ENCODE measurements around the gene CYP4V2. TPM values are rescaled to one million over a fixed set of nuclear protein-coding genes. Genes with fewer than 3 reads are reported as not detected.

CYP4V2 gene
- 10 to 100 TPM; 16.1 to 37.9 (median 25.9) TPM for total RNA-seq
- 10 to 100 TPM in 1 of 2 donors, 1 to 10 TPM in 1; 8.1 to 35.3 TPM for polyA plus RNA-seq
- long read RNA-seq, donor 1, partial matches to known transcripts, result 1 of 12 reads
- long read RNA-seq, donor 1, other reads (novel, unspliced or antisense), result 8 of 12 reads
- long read RNA-seq, donor 2, partial matches to known transcripts, result 11 of 23 reads
- long read RNA-seq, donor 2, other reads (novel, unspliced or antisense), result 8 of 23 reads
- long read RNA-seq, donor 3, partial matches to known transcripts, result 24 of 32 reads
- long read RNA-seq, donor 3, other reads (novel, unspliced or antisense), result 4 of 32 reads

DNA sequence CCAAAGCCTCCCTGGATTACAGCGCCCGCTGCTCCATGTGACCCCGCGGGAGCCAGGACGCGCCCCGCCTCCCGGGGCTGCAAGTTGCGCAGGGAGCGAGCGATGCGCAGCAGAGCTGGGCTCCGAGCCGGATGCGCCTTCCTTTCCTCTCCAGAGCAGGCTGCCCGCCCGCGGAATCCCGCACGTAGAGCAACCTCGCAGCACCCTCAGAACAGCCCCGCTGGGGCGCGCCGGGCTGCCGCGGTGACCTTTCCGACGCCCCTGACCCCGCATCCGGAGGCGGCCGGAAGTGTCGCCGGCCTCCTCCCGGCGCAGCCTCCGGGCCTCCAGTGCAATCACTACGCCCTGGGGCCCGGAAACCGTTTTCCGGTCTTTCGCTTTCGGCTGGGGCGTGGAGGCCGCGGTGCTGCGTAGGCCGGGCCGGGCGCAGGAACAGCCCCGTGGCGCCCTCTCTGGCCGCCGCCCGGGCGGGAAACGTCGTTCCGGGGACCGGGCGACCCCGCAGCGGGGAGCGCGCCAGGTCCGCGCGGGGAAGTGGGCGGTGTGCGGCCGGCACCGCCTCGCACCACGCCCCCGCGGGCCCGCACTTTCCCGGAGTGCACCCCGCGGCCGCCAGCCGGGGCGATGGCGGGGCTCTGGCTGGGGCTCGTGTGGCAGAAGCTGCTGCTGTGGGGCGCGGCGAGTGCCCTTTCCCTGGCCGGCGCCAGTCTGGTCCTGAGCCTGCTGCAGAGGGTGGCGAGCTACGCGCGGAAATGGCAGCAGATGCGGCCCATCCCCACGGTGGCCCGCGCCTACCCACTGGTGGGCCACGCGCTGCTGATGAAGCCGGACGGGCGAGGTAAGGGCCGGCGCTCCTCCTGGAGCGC, at the start of gene CYP4V2:
Gene CYP4V2 (plus strand): TSS at position 368 of the 866 bp plus-strand sequence. CDS start 257 bp downstream, at position 625.
- peak within 1 kb of the TSS; percentile 77 to 96 (median 90) for H3K4me3 ChIP-seq
- H3K27me3 ChIP-seq, result no peaks in the 10 kb centered on the region
- TF ChIP-seq, protein P1, sequence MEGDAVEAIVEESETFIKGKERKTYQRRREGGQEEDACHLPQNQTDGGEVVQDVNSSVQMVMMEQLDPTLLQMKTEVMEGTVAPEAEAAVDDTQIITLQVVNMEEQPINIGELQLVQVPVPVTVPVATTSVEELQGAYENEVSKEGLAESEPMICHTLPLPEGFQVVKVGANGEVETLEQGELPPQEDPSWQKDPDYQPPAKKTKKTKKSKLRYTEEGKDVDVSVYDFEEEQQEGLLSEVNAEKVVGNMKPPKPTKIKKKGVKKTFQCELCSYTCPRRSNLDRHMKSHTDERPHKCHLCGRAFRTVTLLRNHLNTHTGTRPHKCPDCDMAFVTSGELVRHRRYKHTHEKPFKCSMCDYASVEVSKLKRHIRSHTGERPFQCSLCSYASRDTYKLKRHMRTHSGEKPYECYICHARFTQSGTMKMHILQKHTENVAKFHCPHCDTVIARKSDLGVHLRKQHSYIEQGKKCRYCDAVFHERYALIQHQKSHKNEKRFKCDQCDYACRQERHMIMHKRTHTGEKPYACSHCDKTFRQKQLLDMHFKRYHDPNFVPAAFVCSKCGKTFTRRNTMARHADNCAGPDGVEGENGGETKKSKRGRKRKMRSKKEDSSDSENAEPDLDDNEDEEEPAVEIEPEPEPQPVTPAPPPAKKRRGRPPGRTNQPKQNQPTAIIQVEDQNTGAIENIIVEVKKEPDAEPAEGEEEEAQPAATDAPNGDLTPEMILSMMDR (IDR thresholded peaks at IDR 0.05), result peak in 7 of 9 donors; percentile 35 to 70 (median 48)
- H3K9me3 ChIP-seq, result no peaks in the 10 kb centered on the region
- peaks cover 6 to 45% (median 36%) of the 10 kb centered on the region in 9 donors for H3K4me1 ChIP-seq
- WGBS, 2 donors, result 0% methylated on average over 103 to 107 of the region's 107 CpGs
- DNase-seq (peak; percentile 84 to 85), ATAC-seq (peak; percentile 80 to 92 (median 88))
- peak within 1 kb of the TSS; percentile 91 to 99 (median 98) for H3K27ac ChIP-seq
- peaks cover 0 to 23% (median 2%) of the 10 kb centered on the region in 9 donors for H3K36me3 ChIP-seq
- intact Hi-C loops (cut with DNase I), result loop anchor here in 4 of 10 donors (5.0 to 10.0 kb wide), 4 partner anchors 44 to 127 kb away; partner anchors contain the start of gene TLR3 (in 3 of the 4)

DNA sequence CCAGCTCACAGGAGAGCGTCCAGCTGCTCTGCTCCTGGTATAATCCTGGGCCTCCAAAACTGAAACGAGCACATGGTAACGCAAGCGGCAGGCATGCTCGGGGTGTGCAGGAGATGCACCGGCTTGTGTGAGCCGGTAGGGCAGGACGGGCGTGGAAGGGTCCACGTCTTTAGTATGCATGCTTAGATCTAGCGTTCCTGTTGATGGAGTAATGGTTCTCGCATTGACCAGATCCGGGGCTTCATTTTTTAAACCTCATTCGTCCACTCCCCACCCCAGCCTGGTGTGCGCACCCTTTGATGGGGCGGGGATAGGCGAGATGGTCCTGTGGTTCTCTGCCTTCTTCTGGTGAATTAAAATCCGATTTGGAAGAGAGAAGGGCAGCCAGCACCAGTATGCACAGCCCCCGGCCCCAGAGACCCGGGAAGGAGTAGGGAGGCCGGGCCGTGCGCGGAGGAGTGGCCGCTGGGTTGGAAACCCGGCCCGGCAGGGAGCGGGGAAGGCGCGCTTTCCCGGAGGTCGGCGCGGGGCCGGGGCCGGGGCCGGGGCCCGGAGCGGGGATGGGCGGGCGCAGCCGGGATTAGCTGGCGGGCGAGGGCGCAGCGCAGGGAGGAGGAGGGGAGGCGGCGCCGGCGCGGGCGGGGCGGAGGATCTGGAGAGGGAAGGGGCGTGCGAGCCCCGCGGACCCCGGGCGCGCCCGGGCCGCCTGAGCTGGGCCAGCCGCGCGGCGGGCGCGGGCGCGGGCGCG, 47.0 kb upstream of the CYP4V2 start:
- Histone ChIP-seq H3K4me1 (peaks cover 0 to 19% (median 13%) of the 10 kb centered on the region in 9 donors), H3K27me3 (peaks cover 0 to 46% (median 0%) of the 10 kb centered on the region in 7 donors), H3K4me3 (peak overlapping the region; percentile 44 to 74 (median 63)), H3K27ac (peak overlapping the region; percentile 13 to 77 (median 65)), H3K36me3 (no peaks in the 10 kb centered on the region), H3K9me3 (no peaks in the 10 kb centered on the region)
- peak; percentile 72 to 88 (median 77) for ATAC-seq
- peak; percentile 46 to 73 for DNase-seq
- TF ChIP-seq, protein P1 (IDR thresholded peaks at IDR 0.05), result peak in 4 of 9 donors; percentile 12 to 17 (median 17)
- 1% methylated on average over 31 to 69 of the region's 72 CpGs for WGBS, 2 donors
- intact Hi-C loops (cut with DNase I), result loop anchor here in 1 of 10 donors (5.0 kb wide), 1 partner anchor 77 kb away; the partner anchor contains the start of gene TLR3

DNA sequence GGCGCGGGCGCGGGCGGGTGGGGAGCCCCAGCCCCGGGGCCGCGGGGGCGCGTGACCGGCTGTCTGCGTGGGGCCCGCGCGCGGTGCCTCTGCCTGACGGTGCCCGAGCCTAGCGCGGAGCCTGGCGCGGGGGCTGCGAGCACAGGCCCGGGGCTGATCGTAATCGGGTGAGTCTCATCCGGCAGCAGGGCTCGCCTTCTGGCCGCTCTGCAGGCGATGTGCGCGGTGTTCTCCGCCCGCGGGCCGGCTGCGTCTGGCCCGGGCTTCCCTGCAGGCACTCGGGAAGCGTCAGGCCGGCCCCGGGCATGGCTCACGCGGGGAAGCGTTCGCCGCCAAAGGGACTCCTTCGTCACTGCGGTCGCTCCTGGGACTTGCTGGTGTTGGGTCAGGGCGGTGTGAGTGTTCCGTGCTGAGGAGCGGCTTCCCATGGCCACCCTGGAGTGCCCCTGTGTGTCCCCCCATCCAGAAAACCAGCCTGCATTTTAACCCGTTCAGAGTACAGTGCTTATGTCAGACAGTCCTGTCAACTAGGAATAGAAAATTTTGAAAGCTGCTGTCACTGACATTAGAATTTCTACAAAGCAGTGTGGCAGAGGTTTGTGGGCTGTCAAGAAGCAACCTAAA, 46.3 kb upstream of the CYP4V2 start:
- Histone ChIP-seq H3K9me3 (no peaks in the 10 kb centered on the region), H3K27me3 (peaks cover 0 to 46% (median 0%) of the 10 kb centered on the region in 7 donors), H3K36me3 (no peaks in the 10 kb centered on the region), H3K4me1 (peaks cover 0 to 25% (median 13%) of the 10 kb centered on the region in 9 donors), H3K27ac (peak overlapping the region in 9 of 10 donors; percentile 54 to 83 (median 79)), H3K4me3 (peak overlapping the region; percentile 9 to 74 (median 63))
- ATAC-seq (peak; percentile 53 to 81 (median 70)), DNase-seq (peak; percentile 51 to 66)
- intact Hi-C loops (cut with DNase I), result loop anchor here in 2 of 10 donors (5.0 kb wide), 2 partner anchors 47 to 78 kb away; partner anchors contain the start of genes CYP4V2 (in 1 of the 2) and TLR3 (in 1 of the 2)
- TF ChIP-seq, protein P1 (IDR thresholded peaks at IDR 0.05), result no peak
- WGBS, 2 donors, result 0 to 1% methylated on average over 28 to 54 of the region's 54 CpGs

All from heart right ventricle (tissue), 16 donors.